Measurements from ENCODE around the gene GEMIN7.
"Not testable (repeated sequence)": the region's sequence is repeated elsewhere in the genome, so short reads cannot be mapped to it uniquely, and the experiment has no call there.

Gene GEMIN7

GRCh38 chr19:45101806-45102205, 22.7 kb downstream of the GEMIN7 start:
- TF ChIP-seq CTCF (IDR thresholded peaks at IDR 0.05; ENCODE audit: low read depth, low read length, missing control alignments), result no peak
- Histone ChIP-seq H3K27me3 (replicated peaks) (no peaks in the 10 kb centered on the region), H3K36me3 (replicated peaks) (no peaks in the 10 kb centered on the region), H3K4me3 (ENCODE audit: low read depth, low read length) (no peak overlapping the region), H3K27ac (no peak overlapping the region)
- in situ Hi-C loops (cut with HindIII; ENCODE audit: low pct_ligation_motif_present, low sequenced_read_pairs), result no loop called here
- DNase-seq, result no peak

DNA sequence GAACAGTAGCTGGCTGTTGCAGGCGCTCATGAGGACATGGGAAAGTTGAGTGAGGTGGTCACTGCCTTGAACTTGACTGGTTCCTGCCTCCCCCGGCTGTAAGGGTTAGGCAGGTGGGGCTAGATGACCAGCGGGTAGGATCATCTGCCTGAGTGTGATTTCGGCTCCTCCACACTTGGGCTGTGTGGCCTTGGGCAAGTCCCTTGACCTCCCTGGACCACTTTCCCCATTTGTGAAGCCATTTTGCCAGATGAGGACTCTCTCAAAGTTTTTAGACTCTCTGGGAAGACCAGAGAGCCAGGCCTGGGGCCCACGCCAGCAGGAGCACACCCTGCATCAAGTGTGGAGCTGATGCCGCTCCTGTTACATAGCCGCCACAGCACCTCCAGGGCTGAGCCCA, 23.4 kb downstream of the GEMIN7 start:
- no peak for DNase-seq
- in situ Hi-C loops (cut with HindIII; ENCODE audit: low pct_ligation_motif_present, low sequenced_read_pairs), result no loop called here
- Histone ChIP-seq H3K4me3 (ENCODE audit: low read depth, low read length) (no peak overlapping the region), H3K27ac (no peak overlapping the region), H3K36me3 (replicated peaks) (no peaks in the 10 kb centered on the region), H3K27me3 (replicated peaks) (no peaks in the 10 kb centered on the region)
- TF ChIP-seq CTCF (IDR thresholded peaks at IDR 0.05; ENCODE audit: low read depth, low read length, missing control alignments), result no peak

DNA sequence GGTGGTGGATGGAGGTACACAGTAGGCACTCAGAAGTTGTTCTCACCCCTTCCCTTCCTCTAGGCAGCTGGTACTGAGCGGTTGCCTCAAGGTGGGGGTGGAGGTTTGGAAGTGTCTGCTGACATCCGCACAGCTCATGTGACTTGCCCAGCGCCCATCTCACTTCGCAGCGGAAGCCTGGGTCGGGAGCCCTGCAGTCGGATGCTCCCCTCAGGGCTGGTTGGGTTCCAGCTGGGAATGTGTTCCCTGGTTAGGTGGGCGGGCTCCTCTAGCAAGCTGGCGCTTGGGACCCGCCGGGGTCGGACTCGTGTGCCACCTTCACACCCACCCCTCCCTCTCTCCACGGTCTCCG, 24.1 kb downstream of the GEMIN7 start:
- no peaks in the 10 kb centered on the region for H3K27me3 ChIP-seq (replicated peaks)
- H3K4me3 ChIP-seq (ENCODE audit: low read depth, low read length), result peak overlapping the region; percentile 12
- in situ Hi-C loops (cut with HindIII; ENCODE audit: low pct_ligation_motif_present, low sequenced_read_pairs), result no loop called here
- no peak for DNase-seq
- H3K27ac ChIP-seq, result no peak overlapping the region
- no peak for TF ChIP-seq CTCF (IDR thresholded peaks at IDR 0.05; ENCODE audit: low read depth, low read length, missing control alignments)
- no peaks in the 10 kb centered on the region for H3K36me3 ChIP-seq (replicated peaks)

DNA sequence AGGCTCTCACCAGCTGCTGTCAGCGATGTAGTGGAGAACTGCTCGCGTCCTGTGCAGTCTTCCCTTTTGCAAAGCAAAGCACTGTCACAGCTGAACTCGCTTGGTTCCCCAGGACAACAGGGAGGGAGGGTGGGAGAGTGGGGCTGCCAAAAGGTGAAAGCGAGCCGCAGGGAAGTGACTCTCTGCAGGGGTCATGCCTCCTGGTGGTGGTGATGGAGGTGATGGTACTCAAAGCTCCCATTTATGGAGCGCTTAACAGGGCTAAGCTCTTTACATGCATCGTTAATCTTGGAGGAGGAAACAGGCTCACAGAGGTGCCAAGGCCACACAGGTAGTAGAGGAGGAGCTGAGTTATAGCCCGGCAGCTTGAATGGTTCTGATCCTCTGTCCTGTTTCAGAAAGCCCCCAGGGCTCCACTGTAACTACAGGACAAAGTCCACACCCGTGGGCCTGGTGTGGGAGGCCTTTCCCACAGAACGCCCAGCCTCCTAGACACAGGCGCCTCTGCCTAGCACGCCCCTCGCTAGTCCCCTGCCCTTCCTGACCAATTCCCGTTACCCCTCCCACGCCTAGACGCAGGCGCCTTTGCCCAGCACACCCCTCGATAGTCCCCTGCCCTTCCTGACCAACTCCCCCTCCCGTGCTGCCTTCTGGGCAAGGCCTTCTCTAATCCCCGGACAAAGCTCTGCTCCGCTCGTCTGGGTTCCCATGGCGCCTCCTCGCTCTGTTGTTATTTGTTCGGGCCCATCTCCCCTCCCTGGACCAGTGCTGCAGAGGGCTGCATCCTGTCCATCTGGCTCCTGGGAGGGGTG, 24.7 kb downstream of the GEMIN7 start:
- DNase-seq, result no peak
- peak; percentile 30 for TF ChIP-seq CTCF (IDR thresholded peaks at IDR 0.05; ENCODE audit: low read depth, low read length, missing control alignments)
- in situ Hi-C loops (cut with HindIII; ENCODE audit: low pct_ligation_motif_present, low sequenced_read_pairs), result no loop called here
- H3K27ac ChIP-seq, result no peak overlapping the region
- H3K36me3 ChIP-seq (replicated peaks), result no peaks in the 10 kb centered on the region
- H3K27me3 ChIP-seq (replicated peaks), result no peaks in the 10 kb centered on the region
- peak overlapping the region; percentile 12 for H3K4me3 ChIP-seq (ENCODE audit: low read depth, low read length)

- DNase-seq, result no peak
- TF ChIP-seq CTCF (IDR thresholded peaks at IDR 0.05; ENCODE audit: low read depth, low read length, missing control alignments), result no peak
- no peaks in the 10 kb centered on the region for H3K36me3 ChIP-seq (replicated peaks)
- in situ Hi-C loops (cut with HindIII; ENCODE audit: low pct_ligation_motif_present, low sequenced_read_pairs), result no loop called here
- no peak overlapping the region for H3K27ac ChIP-seq
- no peaks in the 10 kb centered on the region for H3K27me3 ChIP-seq (replicated peaks)
- H3K4me3 ChIP-seq (ENCODE audit: low read depth, low read length), result no peak overlapping the region
Measured at GRCh38 chr19:45104658-45105349, 25.7 kb downstream of the GEMIN7 start.

DNA sequence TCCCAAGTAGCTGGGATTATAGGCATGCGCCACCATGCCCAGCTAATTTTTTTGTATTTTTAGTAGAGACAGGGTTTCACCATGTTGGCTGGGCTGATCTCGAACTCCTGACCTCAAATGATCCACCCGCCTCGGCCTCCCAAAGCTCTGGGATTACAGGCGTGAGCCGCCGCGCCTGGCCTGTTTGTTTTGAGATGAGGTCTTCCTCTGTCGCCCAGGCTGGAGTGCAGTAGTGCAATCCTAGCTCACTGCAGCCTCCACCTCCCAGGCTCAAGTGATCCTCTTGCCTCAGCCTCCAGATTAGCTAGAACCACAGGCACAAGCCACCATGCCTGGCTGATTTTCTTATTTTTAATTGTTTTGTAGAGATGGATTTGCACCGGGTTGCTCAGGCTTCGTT, 27.3 kb downstream of the GEMIN7 start:
- H3K36me3 ChIP-seq (replicated peaks); H3K27ac ChIP-seq; in situ Hi-C loops (cut with HindIII; ENCODE audit: low pct_ligation_motif_present, low sequenced_read_pairs); DNase-seq; H3K4me3 ChIP-seq (ENCODE audit: low read depth, low read length); H3K27me3 ChIP-seq (replicated peaks): not testable (repeated sequence)
